GM12878 (cell line): ENCODE data around the gene ADGRG2. TPM values are rescaled to one million over a fixed set of nuclear protein-coding genes. Genes with fewer than 3 reads are reported as not detected.

Experiments
- ATAC-seq: fragments of 200-7000 bp; cut with Tn5 transposase; 3 replicates; pipeline ENCODE4 v1.9.1; 2020; ENCODE audit warnings: mild to moderate bottlenecking, moderate library complexity
- BruUV-seq: library from RNA; stranded (reverse); fragments of 400-500 nt; replicated peaks from 2 replicates; lab custom pipeline; 2021; lab: Mats Ljungman, UMichigan
- CTCF ChIA-PET: fragments of 300-600 bp; sonication (Branson Sonifier 250); formaldehyde crosslinking; extraction: SDS; loops from one replicate; lab custom pipeline; 2021; ENCODE audit warnings: inconsistent platforms; lab: Yijun Ruan, JAX
- POLR2A ChIA-PET: fragments of 350-600 bp; formaldehyde crosslinking; extraction: SDS; loops from one replicate; lab custom pipeline; 2021; ENCODE audit warnings: inconsistent platforms; lab: Charles Lee
- RAD21 ChIA-PET: fragments of 300-600 bp; sonication (Branson Sonifier 250); formaldehyde crosslinking; loops from one replicate; lab custom pipeline; 2023; ENCODE audit warnings: antibody characterized with exemption; ENCODE audit not compliant: unreplicated experiment; lab: Charles Lee
- SMC1A ChIA-PET: fragments of 300-600 bp; sonication (Branson Sonifier 250); formaldehyde crosslinking; loops from one replicate; lab custom pipeline; 2023; ENCODE audit not compliant: unreplicated experiment, uncharacterized antibody; lab: Charles Lee
- DNase-seq: peaks from one replicate; pipeline ENCODE4 v3.0.0-alpha.2; 2011; ENCODE audit warnings: low read depth, low spot score
- FAIRE-seq: peaks from 3 replicates; lab custom pipeline; 2011; peaks lifted over from hg19 to GRCh38; lab: Jason Lieb, UNC
- H2AFZ ChIP-seq: 2 replicates; pipeline ENCODE4 v1.6.0; 2011; ENCODE audit warnings: low read depth, low read length, control low read depth; ENCODE audit not compliant: control insufficient read depth
- H3K27ac ChIP-seq: 2 replicates; pipeline ENCODE4 v1.5.1; 2011; ENCODE audit warnings: control low read depth; ENCODE audit not compliant: control insufficient read depth, insufficient read depth
- H3K27me3 ChIP-seq, 2 experiments: replicated peaks in 1 of 2; 2 replicates each; pipeline versions ENCODE4 v1.6.0 to v1.6.1; 2011; ENCODE audit warnings: low read length in 1 of 2; ENCODE audit not compliant: control insufficient read depth in 2 of 2, insufficient read depth in 2 of 2
- H3K36me3 ChIP-seq, 2 experiments: 2 replicates each; pipeline ENCODE4 v1.5.1; 2011; ENCODE audit warnings: low read length in 1 of 2; ENCODE audit not compliant: control insufficient read depth in 2 of 2, insufficient read depth in 2 of 2
- H3K4me1 ChIP-seq: 2 replicates; pipeline ENCODE4 v1.6.1; 2011; ENCODE audit warnings: mild to moderate bottlenecking, low read length, moderate library complexity, mixed read lengths; ENCODE audit not compliant: control insufficient read depth, insufficient read depth
- H3K4me2 ChIP-seq: 2 replicates; pipeline ENCODE4 v1.6.0; 2011; ENCODE audit warnings: control low read depth; ENCODE audit not compliant: control insufficient read depth, insufficient read depth
- H3K4me3 ChIP-seq: fragments of 200-600 bp; sonication (generic); 2 replicates; pipeline ENCODE4 v1.5.1; 2016
- H3K79me2 ChIP-seq: 2 replicates; pipeline ENCODE4 v1.6.0; 2011; ENCODE audit warnings: low read length; ENCODE audit not compliant: control insufficient read depth, insufficient read depth
- H3K9ac ChIP-seq: 2 replicates; pipeline ENCODE4 v1.8.0; 2011; ENCODE audit warnings: low read length, control low read depth, mixed read lengths; ENCODE audit not compliant: control insufficient read depth, insufficient read depth
- H3K9me3 ChIP-seq: replicated peaks from 3 replicates; pipeline ENCODE4 v1.5.1; 2011; ENCODE audit warnings: mild to moderate bottlenecking, low read length; ENCODE audit not compliant: control insufficient read depth, insufficient read depth
- H4K20me1 ChIP-seq: 2 replicates; pipeline ENCODE4 v1.6.0; 2011; ENCODE audit not compliant: control insufficient read depth, insufficient read depth
- BACH1 ChIP-seq: fragments of 450-650 bp; IDR thresholded peaks from 2 replicates; pipeline ENCODE4 v1.6.1; 2017; ENCODE audit warnings: mild to moderate bottlenecking, borderline replicate concordance
- BCL11A ChIP-seq: IDR thresholded peaks from 2 replicates; pipeline ENCODE4 v1.6.1; 2011; ENCODE audit warnings: low read depth, low read length
- BCLAF1 ChIP-seq: fragments of 450-650 bp; IDR thresholded peaks from 2 replicates; pipeline ENCODE4 v1.6.1; 2017; ENCODE audit warnings: antibody characterized with exemption, mild to moderate bottlenecking, moderate library complexity
- CBX3 ChIP-seq: fragments of 200-600 bp; sonication (generic); IDR thresholded peaks from 2 replicates; pipeline ENCODE4 v1.6.1; 2016; ENCODE audit warnings: low read depth, borderline replicate concordance
- EP300 ChIP-seq, 2 experiments: fragments of 150-350 bp in 1 of 2; IDR thresholded peaks; 2 replicates each; pipeline ENCODE4 v1.6.1; 2011 to 2012; ENCODE audit warnings: low read depth in 2 of 2, low read length in 2 of 2, borderline replicate concordance in 1 of 2, improper control_type of control experiment in 1 of 2, inconsistent platforms in 1 of 2; ENCODE audit not compliant: control insufficient read depth in 1 of 2
- FOXK2 ChIP-seq: fragments of 450-650 bp; IDR thresholded peaks from 2 replicates; pipeline ENCODE4 v1.6.1; 2017; ENCODE audit warnings: mild to moderate bottlenecking, moderate library complexity
- GABPA ChIP-seq: IDR thresholded peaks from 2 replicates; pipeline ENCODE4 v1.6.1; 2014; ENCODE audit warnings: antibody characterized with exemption, low read depth, mild to moderate bottlenecking, inconsistent platforms
- HCFC1 ChIP-seq: fragments of 150-350 bp; IDR thresholded peaks from 2 replicates; pipeline ENCODE4 v1.6.1; 2014; ENCODE audit warnings: low read length
- IRF3 ChIP-seq: fragments of 450-650 bp; IDR thresholded peaks from 2 replicates; pipeline ENCODE4 v1.6.1; 2014; ENCODE audit warnings: mild to moderate bottlenecking
- KAT2A ChIP-seq: conservative IDR thresholded peaks from 2 replicates; pipeline ENCODE4 v1.6.1; 2011; ENCODE audit warnings: low read depth, low read length; ENCODE audit not compliant: control insufficient read depth
- MEF2B ChIP-seq: fragments of 450-650 bp; IDR thresholded peaks from 2 replicates; pipeline ENCODE4 v1.6.1; 2018; ENCODE audit warnings: mild to moderate bottlenecking, moderate library complexity; ENCODE audit not compliant: partially characterized antibody, poor library complexity, severe bottlenecking
- NBN ChIP-seq: fragments of 450-650 bp; IDR thresholded peaks from 2 replicates; pipeline ENCODE4 v1.6.1; 2016
- NFYB ChIP-seq: IDR thresholded peaks from 2 replicates; pipeline ENCODE4 v1.6.1; 2011; ENCODE audit warnings: low read depth, mild to moderate bottlenecking, low read length, improper control_type of control experiment, moderate library complexity; ENCODE audit not compliant: insufficient read depth
- PAX8 ChIP-seq: fragments of 450-650 bp; IDR thresholded peaks from 2 replicates; pipeline ENCODE4 v1.6.1; 2017; ENCODE audit warnings: mild to moderate bottlenecking, moderate library complexity
- RAD51 ChIP-seq: fragments of 450-650 bp; IDR thresholded peaks from 2 replicates; pipeline ENCODE4 v1.6.1; 2016; ENCODE audit warnings: moderate library complexity, mild to moderate bottlenecking, inconsistent platforms
- SMC3 ChIP-seq: IDR thresholded peaks from 2 replicates; pipeline ENCODE4 v1.6.1; 2011; ENCODE audit warnings: low read length, improper control_type of control experiment, borderline replicate concordance
- STAT3 ChIP-seq: IDR thresholded peaks from 2 replicates; pipeline ENCODE4 v1.6.1; 2011; ENCODE audit warnings: low read depth, low read length, improper control_type of control experiment
- ZBTB11 ChIP-seq: fragments of 450-650 bp; formaldehyde crosslinking; IDR thresholded peaks from 2 replicates; pipeline ENCODE4 v1.5.0; 2022; ENCODE audit warnings: mild to moderate bottlenecking, missing genetic modification characterization
- ZNF217 ChIP-seq: fragments of 450-650 bp; IDR thresholded peaks from 2 replicates; pipeline ENCODE4 v1.6.1; 2017; ENCODE audit warnings: antibody characterized with exemption, mild to moderate bottlenecking
- ZNF384 ChIP-seq: IDR thresholded peaks from 2 replicates; pipeline ENCODE4 v1.6.1; 2012; ENCODE audit warnings: low read depth, mild to moderate bottlenecking, low read length, improper control_type of control experiment, borderline replicate concordance
- WGBS: methylation state at CpG from one replicate; pipeline ENCODE4 v1.1.6; 2016; ENCODE audit warnings: low lambda C conversion rate; ENCODE audit not compliant: insufficient replicate concordance, insufficient coverage; ENCODE audit errors: missing lambda C conversion rate; 5-methylcytosine and 5-hydroxymethylcytosine counted together
- in situ Hi-C: fragments of 300-500 bp; cut with MboI; formaldehyde crosslinking; loops from 9 replicates; pipeline ENCODE4 v1.14.3; 2018; ENCODE audit warnings: mixed read lengths
- intact Hi-C: fragments of 100-400 bp; cut with micrococcal nuclease; formaldehyde crosslinking; loops from one replicate; pipeline ENCODE4 v1.14.2; 2022; ENCODE audit not compliant: unreplicated experiment
- polyA plus RNA-seq, 11 experiments: library from polyadenylated mRNA; depleted of rRNA in 4 of 11; unstranded in 6 of 11; stranded (reverse) in 5 of 11; fragments of >200 nt; fragmentation: Nextera tagmentation in 4 of 11; fragmentation: Illumina TruSeq in 1 of 11; extraction: Ambion mirVana in 4 of 11; extraction: Trizol in 1 of 11; gene quantifications; 1 replicate in 1 of 11; 2 replicates in 10 of 11; pipeline versions ENCODE4 v1.2.1 to v1.2.3, GENCODE V29; 2011 to 2016; ENCODE audit warnings: inconsistent platforms in 2 of 11, missing spikeins in 2 of 11, low read depth in 1 of 11
- total RNA-seq, 4 experiments: library from RNA; depleted of rRNA in 3 of 4; stranded (reverse); fragments of >200 nt in 3 of 4; fragmentation: Illumina TruSeq in 1 of 4; extraction: Trizol in 1 of 4; gene quantifications; 2 replicates each; pipeline versions ENCODE4 v1.2.1 to v1.2.3, GENCODE V29; 2013 to 2021

The ADGRG2 gene
- total and polyA plus RNA-seq, 10 of the 15 experiments (the other 5 are each of a cell fraction or from before 2014, with no cell fraction given) = 0.02 to 0.29 (median 0.05) TPM; not detected in 5

- TF ChIP-seq FOXK2 (no peak), CBX3 (no peak), ZNF217 (no peak), IRF3 (no peak), HCFC1 (no peak), EP300 (IDR thresholded peaks at IDR 0.05; ENCODE audit: borderline replicate concordance in 1 of 2, control insufficient read depth in 1 of 2, low read depth in 2 of 2, low read length in 2 of 2) (no peak), KAT2A (no peak), RAD51 (no peak), GABPA (no peak), PAX8 (no peak), BCL11A (no peak), MEF2B (no peak), BCLAF1 (no peak), STAT3 (no peak), NBN (no peak), NFYB (no peak), SMC3 (no peak), BACH1 (no peak), ZBTB11 (CRISPR knock-in tag) (no peak), ZNF384 (no peak)
- SMC1A ChIA-PET = no interaction called here
- Histone ChIP-seq H3K4me3 (no peak overlapping the region), H3K4me1 (no peaks in the 10 kb centered on the region), H3K9ac (no peak overlapping the region), H2AFZ (no peak overlapping the region), H3K4me2 (no peak overlapping the region), H3K27me3 (no peaks in the 10 kb centered on the region), H4K20me1 (no peaks in the 10 kb centered on the region), H3K79me2 (no peaks in the 10 kb centered on the region), H3K36me3 (no peaks in the 10 kb centered on the region), H3K27ac (no peak overlapping the region), H3K9me3 (peaks cover under 1% of the 10 kb centered on the region; the same call in 2 of the 3 replicates)
- RAD21 ChIA-PET = no interaction called here
- no peak for ATAC-seq
- in situ Hi-C loops (no loop called here), intact Hi-C loops (no loop called here)
- DNase-seq = no peak
- POLR2A ChIA-PET = no interaction called here
- FAIRE-seq = no peak
- 39% methylated on average over 12 of the region's 12 CpGs for WGBS
- CTCF ChIA-PET = no interaction called here
- no TSS peak for BruUV-seq
These were observed 27.6 kb downstream of the ADGRG2 start for GRCh38 chrX:19094654-19095053.
